ENCODE results near the gene SERINC5.

- TF ChIP-seq EZH2 (IDR thresholded peaks at IDR 0.05; ENCODE audit: insufficient read depth, poor library complexity, severe bottlenecking) (no peak), EZH2phosphoT487 (IDR thresholded peaks at IDR 0.05; ENCODE audit: insufficient read depth, low read depth) (no peak)
Observed at GRCh38 chr5:80174790-80175189, 81.1 kb downstream of the SERINC5 start.
